ENCODE measurements around the gene PHLDA1.

DNA sequence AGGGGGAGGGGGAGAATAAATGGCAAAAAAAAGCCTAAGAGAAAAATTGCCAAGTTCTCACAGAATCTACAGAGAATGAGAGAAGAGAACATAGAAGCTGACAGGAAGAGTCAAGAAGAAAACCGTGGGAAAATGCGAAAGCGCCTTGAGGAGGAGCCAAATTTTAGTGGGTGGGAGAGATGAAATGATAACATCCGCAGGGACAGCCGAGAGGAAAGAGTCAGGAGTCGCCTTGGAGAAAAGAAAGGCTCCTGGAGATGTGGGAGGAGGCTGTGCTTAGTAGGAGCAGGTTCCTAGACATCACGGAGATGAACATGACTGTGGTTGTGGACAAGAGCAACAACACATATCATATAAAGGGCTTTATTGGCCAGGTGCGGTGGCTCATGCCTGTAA, 49.4 kb downstream of the PHLDA1 start:
- TF ChIP-seq GATA2 (IDR thresholded peaks at IDR 0.05; ENCODE audit: low read depth, low read length) (no peak), GATA3 (IDR thresholded peaks at IDR 0.05; ENCODE audit: low read depth, low read length) (no peak)
